ENCODE data around the gene CD1D.
A peak's percentile ranks its signal among the peaks of the same experiment; 100 is the strongest.
"Not testable (repeated sequence)": the region's sequence is repeated elsewhere in the genome, so short reads cannot be mapped to it uniquely, and the experiment has no call there.

Gene CD1D

DNA sequence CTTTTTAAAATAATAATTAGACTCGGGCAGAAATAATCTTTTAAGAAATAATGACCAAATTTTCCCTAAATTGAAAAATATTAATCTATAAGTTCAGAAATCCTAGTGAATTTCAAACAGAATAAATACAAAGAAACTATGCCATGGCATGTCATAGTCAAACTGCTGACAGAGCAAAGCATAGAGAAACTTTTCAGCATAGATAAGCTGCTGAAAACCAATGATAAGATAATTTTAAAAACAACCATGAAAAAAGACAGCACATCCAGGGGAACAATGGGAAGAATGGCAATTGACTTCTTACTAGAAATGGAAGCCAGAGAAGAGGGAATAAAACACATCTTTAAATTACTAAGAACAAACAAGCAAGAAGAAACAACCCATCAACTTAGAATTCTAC, 19.8 kb downstream of the CD1D start:
- no peak overlapping the region for H3K4me3 ChIP-seq (ENCODE audit: control insufficient read depth, low read depth, low read length)
- DNase-seq (ENCODE audit: low read depth): no peak

DNA sequence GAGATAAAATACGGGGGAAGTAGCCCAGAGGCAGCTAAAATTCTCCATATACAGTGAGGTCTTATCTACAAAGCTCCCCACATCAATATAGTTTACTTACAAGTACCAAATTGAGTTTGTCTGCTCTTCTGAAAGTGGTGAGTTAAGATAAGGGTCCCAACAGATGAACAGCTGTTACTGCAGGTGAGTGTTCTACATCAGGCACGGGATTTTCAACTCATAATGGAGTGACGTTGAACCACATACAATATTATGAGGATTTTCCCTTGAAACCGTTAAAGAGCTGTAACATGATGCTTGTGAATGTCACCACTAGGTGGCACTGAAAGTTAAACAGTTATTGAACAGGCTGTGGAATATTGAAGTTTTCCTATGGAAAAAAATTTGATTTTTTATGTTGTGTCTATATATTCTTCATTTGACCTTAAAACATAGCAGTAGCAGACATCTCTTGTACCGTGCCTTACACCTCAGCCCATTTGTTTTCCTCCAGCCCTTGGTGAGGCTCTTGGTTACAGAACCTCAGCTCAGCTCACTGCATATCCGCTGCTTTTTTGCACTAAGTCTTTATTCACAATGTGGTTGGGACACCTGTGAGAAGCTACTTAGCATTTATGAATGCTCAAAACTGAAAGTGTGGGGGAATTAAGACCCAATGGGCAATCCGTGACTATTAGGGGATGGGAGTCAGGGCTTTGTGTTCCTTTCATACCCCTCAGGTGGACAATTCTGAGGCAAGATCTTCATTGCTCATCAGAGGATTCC, 23.2 kb downstream of the CD1D start:
- TF ChIP-seq, protein P1, sequence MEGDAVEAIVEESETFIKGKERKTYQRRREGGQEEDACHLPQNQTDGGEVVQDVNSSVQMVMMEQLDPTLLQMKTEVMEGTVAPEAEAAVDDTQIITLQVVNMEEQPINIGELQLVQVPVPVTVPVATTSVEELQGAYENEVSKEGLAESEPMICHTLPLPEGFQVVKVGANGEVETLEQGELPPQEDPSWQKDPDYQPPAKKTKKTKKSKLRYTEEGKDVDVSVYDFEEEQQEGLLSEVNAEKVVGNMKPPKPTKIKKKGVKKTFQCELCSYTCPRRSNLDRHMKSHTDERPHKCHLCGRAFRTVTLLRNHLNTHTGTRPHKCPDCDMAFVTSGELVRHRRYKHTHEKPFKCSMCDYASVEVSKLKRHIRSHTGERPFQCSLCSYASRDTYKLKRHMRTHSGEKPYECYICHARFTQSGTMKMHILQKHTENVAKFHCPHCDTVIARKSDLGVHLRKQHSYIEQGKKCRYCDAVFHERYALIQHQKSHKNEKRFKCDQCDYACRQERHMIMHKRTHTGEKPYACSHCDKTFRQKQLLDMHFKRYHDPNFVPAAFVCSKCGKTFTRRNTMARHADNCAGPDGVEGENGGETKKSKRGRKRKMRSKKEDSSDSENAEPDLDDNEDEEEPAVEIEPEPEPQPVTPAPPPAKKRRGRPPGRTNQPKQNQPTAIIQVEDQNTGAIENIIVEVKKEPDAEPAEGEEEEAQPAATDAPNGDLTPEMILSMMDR (conservative IDR thresholded peaks at IDR 0.05; ENCODE audit: control insufficient read depth, insufficient read depth, low read depth, low read length): peak; percentile 79
- DNase-seq (ENCODE audit: low read depth): peak; percentile 73
- H3K4me3 ChIP-seq (ENCODE audit: control insufficient read depth, low read depth, low read length): no peak overlapping the region

More for the DNA sequence above, 19.8 kb downstream of the CD1D start:
- TF ChIP-seq, protein P1 (conservative IDR thresholded peaks at IDR 0.05; ENCODE audit: control insufficient read depth, insufficient read depth, low read depth, low read length): no peak

DNA sequence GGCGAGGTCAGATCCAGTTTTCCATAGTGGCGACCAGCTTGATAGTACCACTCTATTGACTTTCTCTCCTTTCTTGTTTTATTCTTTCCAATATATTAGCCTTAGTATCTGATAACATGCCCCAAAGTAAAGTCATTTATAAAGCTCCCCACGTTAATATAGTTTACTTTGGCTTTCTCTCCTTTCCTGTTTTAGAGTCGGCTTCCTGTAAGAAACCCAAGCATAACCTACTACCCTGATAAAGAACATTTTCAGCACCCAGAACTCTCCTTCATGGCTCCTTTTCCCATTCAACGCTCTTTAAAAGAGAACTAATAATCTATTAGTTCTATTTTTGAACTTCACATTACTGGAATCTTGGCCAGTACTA, 23.7 kb downstream of the CD1D start:
- H3K4me3 ChIP-seq (ENCODE audit: control insufficient read depth, low read depth, low read length): no peak overlapping the region
- DNase-seq (ENCODE audit: low read depth): no peak
- TF ChIP-seq, protein P1 (conservative IDR thresholded peaks at IDR 0.05; ENCODE audit: control insufficient read depth, insufficient read depth, low read depth, low read length): no peak

DNA sequence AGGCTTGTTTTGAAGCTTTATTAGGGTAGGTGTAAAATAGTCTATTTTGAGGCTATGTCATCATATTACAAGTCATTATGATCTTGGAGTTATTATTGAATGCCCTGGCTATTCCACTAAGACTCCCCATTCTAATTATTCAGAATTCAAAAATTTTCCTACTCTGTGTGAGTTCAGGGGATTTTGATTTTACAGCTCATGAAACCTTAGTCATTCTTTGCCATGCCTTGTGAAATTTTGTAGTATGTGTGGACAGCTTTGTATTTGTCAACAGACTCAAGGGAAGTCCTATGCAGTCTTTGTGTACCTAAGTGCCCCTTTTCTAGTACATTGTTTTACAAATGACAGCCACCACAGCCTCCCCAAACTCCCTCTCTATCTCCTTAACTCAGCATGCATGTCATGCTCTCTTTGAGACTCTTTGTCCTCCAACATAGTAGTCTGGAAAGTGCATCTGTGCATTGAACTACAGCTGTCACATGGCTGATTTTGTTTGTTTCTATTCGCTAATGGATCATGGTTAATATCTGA, 28.0 kb downstream of the CD1D start:
- TF ChIP-seq, protein P1 (conservative IDR thresholded peaks at IDR 0.05; ENCODE audit: control insufficient read depth, insufficient read depth, low read depth, low read length): no peak
- no peak for DNase-seq (ENCODE audit: low read depth)
- no peak overlapping the region for H3K4me3 ChIP-seq (ENCODE audit: control insufficient read depth, low read depth, low read length)

DNA sequence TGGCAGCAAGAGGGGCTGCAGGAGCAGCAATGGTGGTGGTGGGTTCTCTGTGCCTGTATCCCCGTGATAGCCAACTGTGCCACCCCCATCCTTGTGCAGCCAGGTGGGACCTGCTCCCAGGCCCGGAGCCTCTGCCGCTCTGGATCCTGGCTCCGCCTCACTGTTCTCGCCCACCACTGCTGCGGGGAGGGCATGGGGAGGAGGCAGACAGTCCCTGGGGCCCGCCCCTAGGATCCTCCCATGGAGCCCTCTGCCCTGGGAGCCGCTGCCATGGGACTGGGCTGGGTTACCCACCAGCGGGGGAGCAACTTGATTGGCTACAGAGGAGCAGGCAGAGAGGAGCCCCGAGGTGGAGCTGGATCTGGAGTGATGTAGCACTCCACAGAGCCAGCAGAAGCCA, 31.6 kb downstream of the CD1D start:
- TF ChIP-seq, protein P1 (conservative IDR thresholded peaks at IDR 0.05; ENCODE audit: control insufficient read depth, insufficient read depth, low read depth, low read length): no peak
- DNase-seq (ENCODE audit: low read depth): no peak
- no peak overlapping the region for H3K4me3 ChIP-seq (ENCODE audit: control insufficient read depth, low read depth, low read length)

DNA sequence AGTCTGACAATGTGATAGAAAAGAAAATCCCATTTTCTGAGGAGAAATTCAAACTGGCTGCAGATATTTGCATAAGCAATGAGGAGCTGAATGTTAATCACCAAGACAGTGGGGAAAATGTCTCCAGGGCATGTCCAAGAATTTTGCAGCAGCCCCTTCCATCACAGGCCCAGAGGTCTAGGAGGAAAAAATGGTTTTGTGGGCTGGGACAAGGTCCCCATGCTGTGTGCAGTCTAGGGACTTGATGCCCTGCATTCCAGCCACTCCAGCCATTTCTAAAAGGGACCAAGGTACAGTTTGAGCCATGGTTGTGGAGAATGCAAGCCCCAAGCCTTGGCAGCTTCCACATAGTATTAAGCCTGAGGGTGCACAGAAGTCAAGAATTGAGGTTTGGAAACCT, 42.8 kb downstream of the CD1D start:
- not testable (repeated sequence) for H3K4me3 ChIP-seq (ENCODE audit: control insufficient read depth, low read depth, low read length); DNase-seq (ENCODE audit: low read depth)

DNA sequence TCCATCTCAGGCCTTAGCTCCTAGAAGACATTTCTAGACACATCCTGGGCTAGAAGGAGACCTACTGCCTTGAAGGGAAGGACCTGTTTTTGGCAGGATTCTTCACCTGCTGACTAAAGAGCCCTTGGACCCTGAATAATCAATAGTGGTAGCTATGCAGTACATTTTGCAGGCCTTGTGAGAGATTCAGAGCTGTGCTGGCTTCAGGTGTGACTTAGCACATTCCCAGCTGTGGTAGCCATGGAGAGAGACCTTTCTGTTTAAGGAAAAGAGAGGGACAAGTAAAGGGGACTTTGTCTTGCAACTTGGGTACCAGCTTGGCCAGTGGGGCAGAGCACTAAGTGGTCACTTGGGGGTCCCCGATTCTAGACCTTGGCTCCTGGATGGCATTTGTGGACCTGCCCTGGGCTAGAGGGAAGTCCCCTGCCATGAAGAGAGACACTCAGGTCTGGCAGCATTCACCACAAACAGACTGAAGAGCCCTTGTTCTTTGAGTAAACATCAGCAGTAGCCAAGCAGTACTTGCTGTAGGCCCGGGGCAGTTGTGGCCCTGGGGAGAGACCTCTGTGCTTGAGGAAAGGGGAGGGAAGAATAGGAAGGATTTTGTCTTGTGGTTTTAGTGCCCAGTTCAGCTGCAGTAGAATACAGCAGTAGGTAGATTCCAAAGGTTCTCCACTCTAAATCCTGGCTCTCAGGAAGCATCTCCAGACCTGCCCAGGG, 47.4 kb downstream of the CD1D start:
- TF ChIP-seq, protein P1 (conservative IDR thresholded peaks at IDR 0.05; ENCODE audit: control insufficient read depth, insufficient read depth, low read depth, low read length): no peak

More for the DNA sequence above, 47.4 kb downstream of the CD1D start:
- DNase-seq (ENCODE audit: low read depth): no peak
- H3K4me3 ChIP-seq (ENCODE audit: control insufficient read depth, low read depth, low read length): no peak overlapping the region
